Stimulated activated CD4-positive, alpha-beta T cell treated with anti-CD3 and anti-CD28 coated beads, Interleukin-15, amount 100 ng/mL, for 48 hours (primary cell): Measurements from ENCODE around the gene LNPEP.

ENCODE experiments used
- DNase-seq, 2 donors: peaks; one replicate each; pipeline ENCODE4 v3.0.0-alpha.2; 2020; ENCODE audit warnings: low read depth in 2 of 2

Gene LNPEP

DNA sequence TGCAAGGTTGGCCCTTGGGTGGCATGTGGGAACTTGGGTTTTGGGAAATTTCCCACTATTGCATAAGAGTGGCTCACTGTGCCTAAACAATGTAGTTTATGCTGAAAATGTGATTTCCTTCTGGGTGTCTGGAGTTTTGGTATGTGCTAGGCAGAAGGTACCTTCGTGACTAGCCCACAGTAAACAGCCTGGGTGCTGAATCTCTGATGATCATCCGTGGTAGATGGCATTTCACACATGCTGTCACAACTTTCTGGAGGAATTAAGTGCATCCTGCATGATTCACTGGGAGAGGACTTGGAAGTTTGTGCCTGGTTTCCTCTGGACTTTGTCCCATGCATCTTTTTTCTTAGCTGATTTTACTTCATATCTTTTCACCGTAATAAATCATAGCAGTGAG is 64.5 kb downstream of the LNPEP start:
- no peak for DNase-seq

DNA sequence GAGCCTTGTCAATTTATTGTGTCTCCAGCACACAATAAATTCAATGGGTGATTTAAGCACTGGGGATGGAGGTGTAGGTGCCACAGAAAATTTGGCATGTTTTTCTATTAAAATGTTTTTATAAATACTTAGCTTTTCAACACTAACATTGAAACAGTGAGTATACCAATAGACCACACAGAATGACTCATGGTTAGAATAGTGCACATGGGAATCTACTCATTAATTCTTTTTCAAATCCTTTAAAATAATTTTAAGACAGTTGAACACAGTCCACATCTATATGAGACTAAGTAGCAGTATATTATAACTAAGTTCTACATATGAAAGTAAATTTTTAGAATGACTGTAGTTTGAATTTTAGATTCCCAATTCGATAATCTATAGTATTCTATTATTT is 67.1 kb downstream of the LNPEP start:
- DNase-seq, result no peak

DNA sequence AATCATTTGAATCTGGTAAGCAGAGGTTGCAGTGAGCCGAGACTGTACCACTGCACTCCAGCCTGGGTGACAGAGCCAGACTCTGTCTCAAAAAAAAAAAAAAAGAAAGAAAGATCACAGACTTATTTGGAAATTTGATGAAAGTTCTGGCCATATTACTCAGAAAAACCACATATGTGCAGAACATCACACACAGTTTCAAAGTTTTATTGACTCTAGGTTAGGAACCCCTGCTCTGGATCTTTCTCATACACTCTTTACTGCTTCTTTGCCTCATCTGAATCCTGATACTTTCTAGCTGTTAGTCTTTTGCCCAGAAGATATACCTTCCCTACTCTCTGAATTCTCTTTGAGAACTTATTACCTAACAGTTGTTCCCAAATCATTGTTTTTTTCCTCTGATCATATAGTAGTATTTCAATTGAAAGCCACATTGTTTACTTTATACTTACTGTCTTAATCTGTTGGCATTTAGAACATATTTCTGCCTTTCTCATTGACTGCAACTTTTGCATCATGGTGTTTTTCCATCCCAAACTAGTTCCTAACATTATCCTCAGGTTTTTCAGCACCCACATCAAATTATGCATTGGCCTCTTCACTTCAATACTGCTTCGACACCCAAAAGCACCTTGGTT is 68.7 kb downstream of the LNPEP start:
- no peak for DNase-seq

DNA sequence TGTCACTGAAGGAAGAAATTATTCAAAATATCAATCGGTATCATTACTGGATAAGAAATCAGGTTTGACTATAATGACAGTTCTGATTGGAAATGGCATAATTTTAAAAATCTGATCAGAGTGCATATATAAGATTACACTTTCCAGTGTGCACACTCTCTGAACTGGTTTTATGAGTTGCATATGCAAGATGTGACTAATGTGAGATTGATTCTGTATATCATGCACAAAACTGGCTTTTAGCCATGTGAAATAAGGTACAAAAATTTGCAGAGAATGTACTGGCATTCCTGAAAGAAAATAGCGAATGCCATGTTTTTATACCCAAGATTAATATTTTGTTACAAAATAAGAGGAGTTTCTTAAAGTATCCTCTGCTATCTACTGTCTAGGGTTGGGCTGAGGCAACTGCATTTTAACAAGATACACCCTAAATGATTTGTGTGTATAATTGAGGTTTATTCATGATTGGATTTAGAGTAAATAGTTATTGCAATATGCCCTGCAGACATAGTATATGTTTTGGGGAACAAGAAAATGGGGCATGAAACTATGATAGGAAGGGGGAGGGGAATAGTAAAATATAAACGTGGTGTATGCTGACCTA is 70.7 kb downstream of the LNPEP start:
- no peak for DNase-seq

DNA sequence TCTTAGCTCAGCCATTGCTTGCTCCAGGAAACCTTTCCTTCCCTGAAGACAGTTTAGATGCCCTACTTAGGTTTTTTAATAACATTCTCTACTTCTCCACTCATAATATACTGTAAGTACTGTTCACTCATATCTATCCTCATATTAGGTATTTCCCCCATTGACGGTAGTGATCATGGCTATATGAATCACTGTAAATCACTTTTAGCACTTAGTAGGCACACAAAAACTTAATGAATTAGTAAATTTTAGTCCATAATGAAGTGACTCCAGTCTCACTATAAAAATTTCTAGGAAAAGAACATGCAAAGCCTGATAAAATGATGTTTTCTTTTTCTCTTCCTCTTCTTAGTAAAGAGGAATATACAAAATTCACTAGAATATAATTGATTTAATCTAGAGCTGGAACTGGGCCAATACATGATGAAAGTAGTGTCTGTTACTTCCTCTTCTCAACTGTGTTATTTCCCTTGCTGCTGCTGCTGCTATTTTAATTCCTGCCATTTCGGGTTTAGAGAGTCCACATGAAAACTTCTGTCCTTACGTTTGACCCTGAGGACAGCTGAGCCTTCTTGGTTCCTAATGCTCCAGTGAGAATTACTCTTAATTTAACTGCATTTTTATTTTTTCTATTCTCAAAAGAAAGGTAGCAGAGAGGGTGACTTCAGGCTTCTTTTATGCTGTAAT is 73.5 kb downstream of the LNPEP start:
- DNase-seq, result no peak

DNA sequence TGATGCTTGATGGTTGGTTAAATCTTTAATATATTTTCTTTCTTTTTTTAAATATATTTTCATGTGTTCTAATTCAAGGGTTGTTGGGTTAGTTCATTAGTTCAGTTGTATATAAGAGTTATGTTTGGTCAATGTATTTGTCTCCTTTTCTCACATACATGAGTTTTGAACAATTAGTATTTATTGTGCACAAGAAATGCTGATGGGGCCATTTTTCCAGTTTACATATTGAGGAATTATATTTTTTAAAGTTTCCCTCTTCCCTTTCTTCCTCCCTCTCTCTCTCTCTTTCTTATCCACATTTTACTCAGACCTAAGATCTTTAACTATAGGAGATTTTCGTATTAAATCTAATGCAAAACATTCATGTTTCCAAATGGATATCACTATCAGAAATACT is 74.0 kb downstream of the LNPEP start:
- no peak for DNase-seq

DNA sequence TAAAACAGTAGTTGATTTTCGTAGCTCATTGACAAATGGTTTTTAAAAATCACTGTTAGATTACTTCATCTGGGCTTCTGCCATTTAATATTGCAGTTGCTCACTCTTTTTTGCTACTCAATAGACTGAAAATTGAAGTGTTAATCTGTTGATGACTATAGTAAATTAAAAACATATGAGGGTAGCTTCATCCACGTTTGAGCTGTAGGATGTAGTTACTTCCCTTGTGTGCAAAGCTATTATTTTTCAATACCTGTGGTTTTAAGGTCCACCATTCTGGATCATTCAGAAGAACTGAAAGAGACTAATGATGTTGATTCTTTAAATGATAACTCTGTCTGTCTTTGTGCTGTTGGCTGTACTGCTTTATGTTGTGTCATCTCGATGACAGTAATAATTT is 74.7 kb downstream of the LNPEP start:
- no peak for DNase-seq

DNA sequence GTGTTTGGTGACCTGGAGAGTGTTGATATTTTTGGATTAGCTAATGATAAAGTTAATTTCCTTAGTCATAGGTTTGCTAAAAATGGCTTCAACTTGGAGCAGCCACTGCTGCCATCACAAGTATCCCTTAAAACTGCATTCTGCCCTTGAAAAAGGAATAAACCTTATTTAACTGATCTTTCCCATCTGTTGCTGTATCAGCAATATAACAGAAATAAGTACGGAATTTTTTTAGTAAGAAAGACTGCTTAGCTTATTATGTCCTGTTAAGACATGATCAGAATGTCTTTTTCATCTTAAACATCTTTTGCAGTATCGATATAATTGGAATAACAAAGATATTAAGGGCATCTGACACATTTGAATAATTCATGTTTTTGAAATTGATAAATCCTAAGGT is 75.7 kb downstream of the LNPEP start:
- DNase-seq, result no peak

DNA sequence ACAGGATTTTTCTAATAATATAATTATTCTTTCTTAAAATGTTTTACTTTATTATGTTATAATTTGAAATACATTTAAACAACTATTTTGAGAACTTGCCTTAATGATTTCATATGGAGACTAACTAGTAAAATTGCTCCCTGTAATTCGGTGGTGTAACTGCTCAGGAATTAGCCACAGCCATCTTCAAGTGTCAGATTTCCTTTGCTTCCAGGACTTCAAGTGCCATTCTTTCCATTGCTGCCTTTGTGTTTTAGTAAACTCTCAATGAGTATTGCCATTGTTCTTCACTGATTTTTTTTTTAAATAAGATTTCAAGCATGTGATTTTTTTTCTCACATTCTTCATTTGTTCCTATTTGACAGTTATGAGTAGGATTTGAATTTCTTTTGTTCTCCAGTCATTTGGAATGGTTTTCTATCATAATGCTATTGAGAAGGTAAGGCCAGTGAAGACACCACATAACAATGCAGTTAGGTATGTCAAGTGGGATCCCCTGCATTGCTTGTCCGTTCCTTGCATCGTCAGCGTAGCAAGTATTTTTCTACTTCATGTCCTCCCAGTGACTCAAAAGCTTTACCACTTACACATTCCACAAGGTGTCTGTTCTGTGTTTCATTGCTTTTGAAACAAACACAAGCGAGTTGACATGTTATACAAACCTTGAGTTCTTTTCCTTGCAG is 83.7 kb downstream of the LNPEP start:
- DNase-seq, result no peak

DNA sequence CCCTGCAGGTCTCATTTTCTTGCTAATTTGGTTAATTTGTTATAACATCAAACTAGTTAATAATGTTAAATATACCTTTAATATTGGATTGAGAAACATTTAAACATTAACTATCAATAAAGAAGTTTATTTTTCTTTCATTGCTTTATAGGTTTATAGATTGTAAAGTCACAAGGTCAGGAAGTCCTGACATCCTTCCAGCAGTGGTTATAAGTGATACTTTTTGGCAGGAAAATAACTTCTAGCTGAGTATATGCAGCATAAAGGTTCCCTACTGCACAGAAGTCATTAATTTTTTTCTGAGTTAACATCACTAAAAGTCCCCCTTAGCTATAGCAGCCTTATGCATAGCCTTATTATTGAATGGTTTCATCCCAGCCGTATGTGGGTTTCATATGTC is 85.5 kb downstream of the LNPEP start:
- no peak for DNase-seq

DNA sequence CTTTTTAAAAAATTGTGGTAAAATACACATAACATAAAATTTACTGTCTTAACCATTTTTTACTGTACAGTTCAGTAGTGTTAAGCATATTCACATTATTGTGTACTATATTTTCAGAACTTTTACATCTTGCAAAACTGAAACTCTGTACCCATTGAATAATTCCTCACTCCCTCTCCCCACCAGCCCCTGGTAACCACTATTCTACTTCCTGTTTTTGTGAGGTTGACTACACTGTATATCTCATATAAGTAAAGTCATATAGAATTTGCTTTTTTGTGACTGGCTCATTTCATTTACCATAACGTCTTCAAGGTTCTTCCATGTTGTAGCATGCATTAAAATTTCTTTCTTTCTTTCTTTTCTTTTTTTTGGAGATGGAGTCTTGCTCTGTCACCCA is 87.0 kb downstream of the LNPEP start:
- no peak for DNase-seq

DNA sequence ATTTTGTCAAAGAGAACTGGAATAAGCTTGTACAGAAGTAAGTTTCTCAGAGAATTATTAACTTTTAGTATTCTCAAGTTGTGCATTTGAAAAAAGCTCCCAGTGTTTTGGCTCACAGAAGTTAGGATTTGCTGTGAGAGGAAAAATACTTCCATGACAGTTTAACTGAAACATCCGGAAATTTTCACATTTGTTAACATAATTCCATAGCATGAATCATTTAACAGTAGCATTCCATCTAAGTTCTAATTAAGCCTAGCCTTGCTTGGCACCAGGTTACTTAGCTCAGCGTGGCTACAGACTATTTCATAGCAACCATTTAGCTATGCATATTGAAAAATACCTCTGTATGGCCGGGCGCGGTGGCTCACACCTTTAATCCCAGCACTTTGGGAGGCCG is 90.8 kb downstream of the LNPEP start:
- no peak for DNase-seq

DNA sequence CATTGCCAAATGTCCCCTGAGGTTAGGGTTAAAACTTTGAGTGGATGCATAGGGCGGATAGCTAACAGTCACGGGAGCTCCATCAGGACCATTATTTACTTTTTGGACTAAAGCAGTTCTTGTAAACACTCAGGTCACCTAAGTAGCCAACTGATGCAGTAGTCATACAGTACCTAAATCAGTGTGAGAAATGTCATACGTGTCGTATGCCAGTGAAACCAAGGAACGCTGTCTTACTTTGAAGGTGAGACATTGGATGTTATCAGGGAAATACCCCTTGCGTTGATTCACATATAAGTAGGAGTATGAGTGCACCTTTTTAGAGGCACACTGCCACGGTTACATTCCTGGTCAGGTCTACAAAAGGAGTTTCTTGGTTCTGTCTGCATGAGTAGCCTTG is 101.9 kb downstream of the LNPEP start:
- no peak for DNase-seq

DNA sequence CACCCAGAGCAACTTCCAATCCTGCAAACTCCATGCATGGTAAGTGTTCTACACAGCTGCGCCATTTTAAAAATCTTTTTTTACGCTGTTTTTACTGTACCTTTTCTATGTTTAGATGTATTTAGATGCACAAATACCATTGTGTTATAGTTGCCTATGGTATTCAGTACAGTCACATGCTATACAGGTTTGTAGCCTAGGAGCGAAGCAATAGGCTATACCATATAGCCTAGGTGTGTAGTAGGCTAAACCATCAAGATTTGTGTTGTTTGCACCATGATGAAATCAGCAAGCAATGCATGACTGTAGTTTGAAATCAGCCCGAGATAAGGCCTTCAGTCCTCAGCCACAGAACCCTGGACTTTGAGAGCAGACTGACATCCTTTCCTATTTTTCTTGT is 105.4 kb downstream of the LNPEP start:
- no peak for DNase-seq

DNA sequence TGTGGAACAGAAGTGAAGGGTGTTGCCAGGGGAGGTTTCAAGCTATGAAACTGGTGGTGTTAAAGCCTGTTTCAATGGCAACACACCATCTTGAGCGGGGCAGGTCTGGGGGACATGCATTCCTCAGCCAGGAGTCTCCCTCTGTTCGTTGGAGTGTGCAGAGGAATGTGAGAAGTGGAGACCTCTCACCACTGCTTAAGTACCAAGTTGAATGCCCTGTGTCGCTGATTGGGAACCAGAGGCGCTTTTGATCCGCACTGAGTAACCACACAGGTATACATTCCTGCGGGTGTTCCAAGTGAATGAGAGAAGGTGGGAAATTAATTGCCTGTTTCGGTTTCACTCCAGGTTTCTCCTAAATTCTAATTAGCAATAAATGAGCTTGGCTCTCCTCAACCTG is 107.1 kb downstream of the LNPEP start:
- no peak for DNase-seq

DNA sequence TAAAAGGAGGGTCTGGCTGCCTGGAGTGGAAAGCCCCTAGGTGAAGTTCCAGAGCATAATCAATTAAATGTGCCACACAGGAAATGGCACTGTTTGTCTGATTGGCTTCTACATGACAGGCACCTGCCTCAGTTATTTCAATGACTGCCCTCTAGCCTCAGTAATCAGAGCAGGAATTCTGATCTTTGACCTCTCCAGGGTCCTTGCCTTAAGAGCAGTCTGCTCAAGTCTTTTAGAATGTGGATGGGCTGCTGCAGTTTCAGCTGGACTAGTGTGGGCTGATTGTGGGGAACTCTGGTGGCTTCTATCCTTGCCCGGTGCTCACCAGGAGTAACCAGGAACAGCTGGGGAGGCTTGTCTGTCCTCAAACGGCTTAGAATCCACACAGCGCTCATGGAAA is 107.6 kb downstream of the LNPEP start:
- DNase-seq, result no peak

DNA sequence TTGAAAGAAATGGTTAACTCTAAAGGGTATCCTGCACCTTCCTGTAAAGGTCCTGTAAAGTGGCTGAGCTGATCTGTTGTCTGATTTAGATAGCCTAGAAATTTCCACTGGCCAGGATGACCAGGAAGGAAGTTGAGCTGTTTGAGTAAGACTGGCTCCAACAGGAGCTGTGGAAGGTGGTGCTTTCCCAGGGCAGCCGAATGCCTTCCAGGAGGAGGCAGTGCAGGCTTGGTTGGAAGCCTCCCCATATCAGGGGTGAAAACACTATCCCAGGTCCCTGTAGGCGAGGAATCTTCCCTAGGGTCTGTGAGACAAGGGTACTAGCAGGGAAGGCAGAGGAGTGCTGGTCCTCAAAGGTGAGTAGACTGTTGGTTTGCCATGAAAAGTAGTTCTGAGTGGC is 108.2 kb downstream of the LNPEP start:
- no peak for DNase-seq

DNA sequence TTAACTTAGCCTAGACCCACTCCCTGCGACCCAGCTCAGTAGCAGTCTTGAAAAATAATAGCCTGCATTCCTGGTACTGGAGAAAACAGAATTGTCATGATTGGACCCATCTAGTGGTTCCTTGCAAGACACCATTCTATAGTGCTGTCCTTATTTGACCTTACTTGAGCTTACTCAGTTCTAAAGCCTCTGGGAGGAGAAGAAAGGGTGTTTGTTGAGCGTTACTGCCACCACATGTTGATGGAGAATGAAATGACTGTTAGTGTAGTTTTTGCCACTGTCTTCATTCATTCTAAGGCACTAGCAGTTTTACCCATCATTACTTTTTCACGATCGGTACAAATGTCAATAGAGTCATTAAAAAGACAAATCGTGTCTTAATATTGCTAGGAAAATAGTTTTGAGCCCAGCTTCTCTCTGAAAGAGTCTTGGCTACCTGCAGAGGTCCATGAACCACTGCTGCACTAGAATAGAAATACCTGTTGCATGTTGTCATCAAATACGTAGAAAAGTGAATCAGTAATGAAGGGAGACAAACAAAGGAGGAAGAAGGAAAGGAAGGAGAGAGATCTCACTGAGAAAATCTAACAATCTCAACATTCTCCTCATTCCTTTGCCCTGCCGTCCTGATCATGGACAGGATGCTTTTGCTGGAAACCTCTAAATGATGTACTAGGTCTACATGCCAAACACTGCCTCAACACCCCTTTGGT is 110.5 kb downstream of the LNPEP start:
- no peak for DNase-seq

DNA sequence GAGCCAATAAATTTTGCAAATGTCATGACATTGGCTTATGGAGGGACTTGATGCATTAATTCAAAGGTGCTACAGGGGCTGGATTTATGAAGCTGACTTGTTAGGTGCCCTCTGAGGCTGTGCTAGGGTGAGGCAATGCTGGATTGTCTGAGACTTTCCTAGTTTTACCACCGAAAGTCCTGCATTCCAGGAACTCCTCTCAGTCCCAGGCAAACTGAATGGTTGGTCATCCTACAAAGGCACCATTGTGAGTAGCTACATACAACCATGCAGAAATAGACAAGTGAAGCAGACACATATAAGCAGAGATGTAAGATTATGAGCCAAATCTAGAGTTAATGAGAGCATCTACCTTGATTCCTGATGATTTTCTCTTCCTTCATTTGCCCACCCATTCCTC is 111.2 kb downstream of the LNPEP start:
- no peak for DNase-seq

DNA sequence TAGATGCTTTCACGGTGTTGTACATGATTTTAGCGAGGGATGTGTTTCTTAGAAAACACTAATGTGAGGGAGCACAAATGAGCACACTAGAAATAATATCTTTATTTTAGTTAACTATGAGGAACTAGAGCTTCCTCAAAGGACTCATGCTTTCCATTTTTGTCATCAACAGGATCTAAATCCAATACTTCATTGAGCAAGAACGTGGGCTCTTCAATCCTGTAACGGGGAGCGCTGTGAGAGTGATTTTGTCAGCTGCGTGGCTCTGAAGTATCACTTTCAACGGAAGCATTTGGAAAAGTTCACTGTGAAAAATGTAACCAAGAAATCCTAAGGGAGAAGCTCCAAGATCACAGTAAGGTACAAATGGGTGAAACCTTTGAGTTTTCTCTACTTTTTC is 113.3 kb downstream of the LNPEP start:
- DNase-seq, result no peak

DNA sequence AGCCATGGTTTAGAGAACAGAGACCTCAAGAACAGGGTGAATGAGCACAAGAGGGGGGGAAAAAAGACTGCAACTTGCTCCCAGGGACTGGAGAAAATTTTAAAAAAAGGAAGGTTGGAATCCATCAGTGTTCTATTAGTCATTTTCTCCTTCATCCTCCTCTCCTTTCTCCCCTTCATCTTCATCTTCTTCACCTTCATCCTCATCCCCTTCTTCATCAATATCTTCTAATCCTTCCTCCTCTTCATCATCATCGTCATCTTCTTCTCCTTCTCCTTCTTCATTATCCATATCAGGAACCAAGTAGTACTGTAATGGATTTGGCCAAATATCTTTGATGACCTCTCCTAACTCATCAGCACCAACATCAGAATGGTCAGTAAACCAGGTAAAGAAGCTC is 120.4 kb downstream of the LNPEP start:
- no peak for DNase-seq

DNA sequence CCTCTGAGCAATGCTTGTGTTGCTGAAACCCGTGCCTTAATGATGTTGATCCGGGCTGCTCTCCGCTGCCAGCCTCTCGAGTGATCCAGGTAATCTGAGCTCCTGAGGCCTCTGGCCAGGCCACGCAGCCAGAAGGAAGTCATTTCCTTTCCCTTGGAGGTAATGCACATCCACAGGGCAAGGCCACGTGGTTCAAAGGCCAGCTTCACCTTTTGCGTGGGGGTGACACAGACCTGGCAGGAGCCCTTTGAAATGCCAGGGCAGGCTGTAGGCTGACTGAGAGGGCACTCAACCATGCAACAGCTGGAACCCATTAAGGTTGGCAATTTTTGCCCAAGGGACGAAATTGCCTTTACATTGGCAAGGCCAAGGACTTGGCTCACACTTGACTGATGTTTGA is 126.2 kb downstream of the LNPEP start:
- no peak for DNase-seq
